HepG2 (cell line): Measurements from ENCODE around the gene TERC. TPM values are rescaled to one million over a fixed set of nuclear protein-coding genes. Genes with fewer than 3 reads are reported as not detected.

Experiments used
- ETV5 ChIP-seq: IDR thresholded peaks from 2 replicates; pipeline ENCODE4 v1.6.1; 2018; ENCODE audit warnings: missing biosample characterization, missing genetic modification reagents, inconsistent platforms, borderline replicate concordance
- MTA3 ChIP-seq: sonication (generic); formaldehyde crosslinking; IDR thresholded peaks from 2 replicates; pipeline ENCODE4 v1.4.0; 2020; ENCODE audit warnings: missing genetic modification reagents
- POGZ ChIP-seq: sonication (generic); formaldehyde crosslinking; IDR thresholded peaks from 2 replicates; pipeline ENCODE4 v1.4.0; 2020; ENCODE audit warnings: mild to moderate bottlenecking, missing genetic modification reagents
- SIN3A ChIP-seq: IDR thresholded peaks from 2 replicates; pipeline ENCODE4 v1.6.1; 2011; ENCODE audit warnings: low read depth, mild to moderate bottlenecking, control low read depth, low read length, borderline replicate concordance
- SSRP1 ChIP-seq: IDR thresholded peaks from 2 replicates; pipeline ENCODE4 v1.6.1; 2016; ENCODE audit warnings: control low read depth
- TAF1 ChIP-seq: sonication (generic); formaldehyde crosslinking; IDR thresholded peaks from 2 replicates; pipeline ENCODE4 v1.4.0; 2020; ENCODE audit warnings: missing genetic modification reagents
- ZNF382 ChIP-seq: sonication (generic); formaldehyde crosslinking; IDR thresholded peaks from 2 replicates; pipeline ENCODE4 v1.5.0; 2020; ENCODE audit warnings: missing genetic modification reagents, mild to moderate bottlenecking, borderline replicate concordance
- ZNF646 ChIP-seq: sonication (generic); formaldehyde crosslinking; IDR thresholded peaks from 2 replicates; pipeline ENCODE4 v1.9.0; 2021; ENCODE audit warnings: mild to moderate bottlenecking, missing genetic modification reagents
- ZNF720 ChIP-seq: sonication (generic); formaldehyde crosslinking; IDR thresholded peaks from 2 replicates; pipeline ENCODE4 v1.4.0; 2020; ENCODE audit warnings: missing genetic modification reagents
- polyA plus RNA-seq, 8 experiments: library from polyadenylated mRNA; depleted of rRNA in 3 of 8; stranded (reverse) in 7 of 8; unstranded in 1 of 8; fragments of >200 nt; fragmentation: Illumina TruSeq in 4 of 8; extraction: Trizol in 4 of 8; gene quantifications; 2 replicates each; pipeline versions ENCODE4 v1.2.1 to v1.2.3, GENCODE V29; 2011 to 2016; ENCODE audit warnings: low read depth in 4 of 8, missing spikeins in 1 of 8, mixed read lengths in 1 of 8; ENCODE audit not compliant: insufficient read depth in 1 of 8
- total RNA-seq, 5 experiments: library from RNA; depleted of rRNA; stranded (reverse); fragments of >200 nt; fragmentation: Illumina TruSeq; extraction: Trizol; gene quantifications; 2 replicates each; pipeline ENCODE4 v1.2.3, GENCODE V29; 2016; ENCODE audit warnings: low read depth in 1 of 5
- TF ChIP-seq, protein P1 (sequence below): sonication (generic); formaldehyde crosslinking; IDR thresholded peaks from 2 replicates; pipeline ENCODE4 v1.4.0; 2020; ENCODE audit warnings: missing genetic modification reagents, borderline replicate concordance
- TF ChIP-seq, protein P2 (sequence below): sonication (generic); formaldehyde crosslinking; IDR thresholded peaks from 2 replicates; pipeline ENCODE4 v1.4.0; 2020; ENCODE audit warnings: low read depth, mild to moderate bottlenecking, missing genetic modification reagents

The TERC gene
- total and polyA plus RNA-seq, 2 of the 13 experiments (the other 11 are each of a cell fraction or from before 2014, with no cell fraction given): 1.3 to 74.6 TPM

GRCh38 chr3:169772897-169773816 is 8.3 kb upstream of the TERC start, which contains the start of gene MYNN (continued):
- TF ChIP-seq, protein P1, sequence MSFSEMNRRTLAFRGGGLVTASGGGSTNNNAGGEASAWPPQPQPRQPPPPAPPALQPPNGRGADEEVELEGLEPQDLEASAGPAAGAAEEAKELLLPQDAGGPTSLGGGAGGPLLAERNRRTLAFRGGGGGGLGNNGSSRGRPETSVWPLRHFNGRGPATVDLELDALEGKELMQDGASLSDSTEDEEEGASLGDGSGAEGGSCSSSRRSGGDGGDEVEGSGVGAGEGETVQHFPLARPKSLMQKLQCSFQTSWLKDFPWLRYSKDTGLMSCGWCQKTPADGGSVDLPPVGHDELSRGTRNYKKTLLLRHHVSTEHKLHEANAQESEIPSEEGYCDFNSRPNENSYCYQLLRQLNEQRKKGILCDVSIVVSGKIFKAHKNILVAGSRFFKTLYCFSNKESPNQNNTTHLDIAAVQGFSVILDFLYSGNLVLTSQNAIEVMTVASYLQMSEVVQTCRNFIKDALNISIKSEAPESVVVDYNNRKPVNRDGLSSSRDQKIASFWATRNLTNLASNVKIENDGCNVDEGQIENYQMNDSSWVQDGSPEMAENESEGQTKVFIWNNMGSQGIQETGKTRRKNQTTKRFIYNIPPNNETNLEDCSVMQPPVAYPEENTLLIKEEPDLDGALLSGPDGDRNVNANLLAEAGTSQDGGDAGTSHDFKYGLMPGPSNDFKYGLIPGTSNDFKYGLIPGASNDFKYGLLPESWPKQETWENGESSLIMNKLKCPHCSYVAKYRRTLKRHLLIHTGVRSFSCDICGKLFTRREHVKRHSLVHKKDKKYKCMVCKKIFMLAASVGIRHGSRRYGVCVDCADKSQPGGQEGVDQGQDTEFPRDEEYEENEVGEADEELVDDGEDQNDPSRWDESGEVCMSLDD (CRISPR knock-in tag): no peak; the same call in 1 of the 2 replicates
- TF ChIP-seq TAF1 (CRISPR knock-in tag) (peak; percentile 88), ETV5 (CRISPR knock-in tag) (peak; percentile 74), MTA3 (no peak), ZNF646 (no peak), SIN3A (peak; percentile 66; the same call in 1 of the 2 replicates), SSRP1 (peak; percentile 56; the same call in 1 of the 2 replicates), POGZ (peak; percentile 90), ZNF382 (CRISPR knock-in tag) (no peak), ZNF720 (no peak)
- TF ChIP-seq, protein P2, sequence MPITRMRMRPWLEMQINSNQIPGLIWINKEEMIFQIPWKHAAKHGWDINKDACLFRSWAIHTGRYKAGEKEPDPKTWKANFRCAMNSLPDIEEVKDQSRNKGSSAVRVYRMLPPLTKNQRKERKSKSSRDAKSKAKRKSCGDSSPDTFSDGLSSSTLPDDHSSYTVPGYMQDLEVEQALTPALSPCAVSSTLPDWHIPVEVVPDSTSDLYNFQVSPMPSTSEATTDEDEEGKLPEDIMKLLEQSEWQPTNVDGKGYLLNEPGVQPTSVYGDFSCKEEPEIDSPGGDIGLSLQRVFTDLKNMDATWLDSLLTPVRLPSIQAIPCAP: no peak
